Thymus (tissue), 11 donors: ENCODE data around the gene PLIN4. TPM values are rescaled to one million over a fixed set of nuclear protein-coding genes. Genes with fewer than 3 reads are reported as not detected.
"Not testable (repeated sequence)": the region's sequence is repeated elsewhere in the genome, so short reads cannot be mapped to it uniquely, and the experiment has no call there.

Source experiments
- DNase-seq, 9 donors: peaks; one replicate each; pipeline ENCODE4 v3.0.0-alpha.2; 2013; ENCODE audit warnings: low spot score in 9 of 9, low read depth in 6 of 9, missing footprints in 1 of 9
- H3K27ac ChIP-seq, 2 donors: one replicate each; pipeline ENCODE4 v1.5.1; 2013; ENCODE audit warnings: control low read depth in 1 of 2, low read depth in 1 of 2, low read length in 1 of 2, mild to moderate bottlenecking in 1 of 2, moderate library complexity in 1 of 2
- H3K27me3 ChIP-seq, 2 donors: one replicate each; pipeline ENCODE4 v1.5.1; 2013; ENCODE audit warnings: low read length in 1 of 2; ENCODE audit not compliant: control insufficient read depth in 2 of 2, insufficient read depth in 1 of 2
- H3K36me3 ChIP-seq, 2 donors: one replicate each; pipeline ENCODE4 v1.5.1; 2013; ENCODE audit warnings: low read length in 1 of 2, mild to moderate bottlenecking in 1 of 2, moderate library complexity in 1 of 2; ENCODE audit not compliant: control insufficient read depth in 2 of 2, insufficient read depth in 2 of 2
- H3K4me1 ChIP-seq, 2 donors: one replicate each; pipeline ENCODE4 v1.5.1; 2013; ENCODE audit warnings: low read length in 2 of 2; ENCODE audit not compliant: control insufficient read depth in 2 of 2, insufficient read depth in 2 of 2
- H3K4me3 ChIP-seq, 2 donors: one replicate each; pipeline ENCODE4 v1.5.1; 2013; ENCODE audit warnings: low read length in 2 of 2, control low read depth in 1 of 2, mild to moderate bottlenecking in 1 of 2
- H3K9me3 ChIP-seq, 2 donors: one replicate each; pipeline ENCODE4 v1.5.1; 2013; ENCODE audit warnings: low read length in 1 of 2, mild to moderate bottlenecking in 1 of 2; ENCODE audit not compliant: control insufficient read depth in 2 of 2, insufficient read depth in 1 of 2
- WGBS: extraction: QIAGEN DNeasy Blood & Tissue Kit; methylation state at CpG from one replicate; pipeline ENCODE4 v1.1.7; 2013; 5-methylcytosine and 5-hydroxymethylcytosine counted together
- polyA plus RNA-seq: library from polyadenylated mRNA; stranded (reverse); fragments of 200-250 nt; gene quantifications from one replicate; pipeline ENCODE4 v1.2.3, GENCODE V29; 2013
- total RNA-seq: library from RNA; stranded (reverse); fragments of 120-200 nt; gene quantifications from one replicate; pipeline ENCODE4 v1.2.4, GENCODE V29; 2013
- donor health status: healthy.

PLIN4 gene
- total and polyA plus RNA-seq, 2 donors: 0.19 to 2.3 TPM

DNA sequence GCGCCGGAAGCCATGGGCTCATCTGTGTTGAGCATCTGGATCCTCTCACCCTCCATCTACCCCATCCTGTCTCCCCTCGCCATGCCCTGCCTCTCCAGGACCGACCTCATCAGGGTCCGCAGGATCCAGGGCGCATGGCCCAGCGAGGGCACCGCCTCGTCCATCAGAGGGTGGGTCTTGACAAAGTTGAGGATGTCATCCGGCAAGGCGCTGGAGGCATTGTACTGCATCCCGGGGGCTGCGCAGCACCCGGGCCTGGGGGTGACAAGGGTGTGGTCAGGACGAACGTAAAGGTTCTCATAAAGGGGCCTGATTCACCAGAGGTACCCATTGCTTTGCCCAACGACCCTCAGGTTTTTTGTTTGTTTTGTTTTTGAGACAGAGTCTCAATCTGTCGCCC, 31.7 kb upstream of the PLIN4 start:
- 96% methylated on average over 18 of the region's 18 CpGs for WGBS
- DNase-seq: no peak
- H3K9me3 ChIP-seq: no peaks in the 10 kb centered on the region
- no peaks in the 10 kb centered on the region for H3K27me3 ChIP-seq
- H3K4me3 ChIP-seq: no peak overlapping the region
- no peaks in the 10 kb centered on the region for H3K4me1 ChIP-seq
- H3K36me3 ChIP-seq: no peaks in the 10 kb centered on the region
- no peak overlapping the region for H3K27ac ChIP-seq

DNA sequence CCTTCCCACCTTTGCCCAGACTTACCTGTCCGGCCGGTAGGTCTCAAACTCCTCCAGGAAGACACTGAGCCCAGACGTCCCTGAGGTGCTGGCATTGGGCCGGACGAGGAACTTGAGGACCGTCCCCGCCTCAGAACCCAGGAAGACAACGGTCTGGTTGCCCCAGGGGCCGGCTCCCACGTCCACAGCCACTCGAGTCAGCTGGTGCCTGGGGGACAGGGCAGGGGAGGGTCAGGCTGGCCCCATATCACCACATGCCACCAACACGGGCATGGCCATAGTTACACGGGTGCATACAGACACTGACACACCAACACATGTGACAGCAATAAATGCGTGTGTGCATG, 29.9 kb upstream of the PLIN4 start:
- 84% methylated on average over 14 of the region's 14 CpGs for WGBS
- Histone ChIP-seq H3K9me3 (no peaks in the 10 kb centered on the region), H3K4me3 (no peak overlapping the region), H3K36me3 (no peaks in the 10 kb centered on the region), H3K27ac (no peak overlapping the region), H3K27me3 (no peaks in the 10 kb centered on the region), H3K4me1 (no peaks in the 10 kb centered on the region)
- no peak for DNase-seq

DNA sequence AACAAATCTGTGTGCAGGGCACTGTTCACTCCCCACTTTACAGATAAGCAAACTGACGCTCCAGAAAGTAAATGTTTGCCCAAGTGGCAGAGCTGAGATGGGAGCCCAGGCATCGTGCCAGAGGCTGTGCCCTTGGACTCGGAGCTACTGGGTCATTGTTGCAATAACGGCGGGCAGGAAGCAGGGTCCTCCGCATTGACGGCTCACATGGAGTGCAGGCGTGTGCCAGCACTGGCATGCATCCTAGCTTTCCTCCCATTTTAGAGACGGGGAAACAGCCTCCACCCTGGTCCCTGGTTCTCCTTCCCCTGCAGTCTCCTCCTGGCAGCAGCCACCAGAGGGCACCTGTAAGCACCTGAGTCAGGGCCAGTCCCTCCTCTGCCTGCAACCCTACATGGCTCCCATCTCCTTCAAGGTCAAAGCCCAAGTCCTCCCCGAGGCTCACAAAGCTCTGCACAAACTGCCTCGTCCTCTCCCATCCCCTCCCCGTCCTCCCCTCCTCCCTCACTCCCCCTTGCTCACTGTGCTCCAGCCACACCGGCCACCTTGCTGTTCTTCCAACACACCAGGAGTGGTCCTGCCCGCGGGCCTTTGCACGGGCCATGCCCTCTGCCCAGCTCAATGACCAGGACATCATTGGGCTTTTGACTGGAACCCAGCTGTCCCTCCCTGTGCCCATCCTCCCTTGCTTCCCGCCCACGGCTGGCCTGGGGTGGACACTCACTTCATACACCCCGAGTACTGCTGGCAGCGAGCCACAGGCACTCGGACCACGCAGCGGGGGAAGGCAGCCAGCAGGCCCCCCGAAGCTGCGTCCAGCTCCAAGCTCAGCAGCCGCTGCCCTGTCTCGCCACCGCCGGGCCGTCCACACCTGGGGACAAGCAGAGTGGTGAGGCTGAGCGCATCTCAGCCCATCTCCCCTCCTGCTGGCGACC, 29.3 kb upstream of the PLIN4 start:
- Histone ChIP-seq H3K4me1 (no peaks in the 10 kb centered on the region), H3K9me3 (no peaks in the 10 kb centered on the region), H3K4me3 (no peak overlapping the region), H3K27ac (no peak overlapping the region), H3K36me3 (no peaks in the 10 kb centered on the region), H3K27me3 (no peaks in the 10 kb centered on the region)
- WGBS: 85% methylated on average over 31 of the region's 32 CpGs
- DNase-seq: no peak

DNA sequence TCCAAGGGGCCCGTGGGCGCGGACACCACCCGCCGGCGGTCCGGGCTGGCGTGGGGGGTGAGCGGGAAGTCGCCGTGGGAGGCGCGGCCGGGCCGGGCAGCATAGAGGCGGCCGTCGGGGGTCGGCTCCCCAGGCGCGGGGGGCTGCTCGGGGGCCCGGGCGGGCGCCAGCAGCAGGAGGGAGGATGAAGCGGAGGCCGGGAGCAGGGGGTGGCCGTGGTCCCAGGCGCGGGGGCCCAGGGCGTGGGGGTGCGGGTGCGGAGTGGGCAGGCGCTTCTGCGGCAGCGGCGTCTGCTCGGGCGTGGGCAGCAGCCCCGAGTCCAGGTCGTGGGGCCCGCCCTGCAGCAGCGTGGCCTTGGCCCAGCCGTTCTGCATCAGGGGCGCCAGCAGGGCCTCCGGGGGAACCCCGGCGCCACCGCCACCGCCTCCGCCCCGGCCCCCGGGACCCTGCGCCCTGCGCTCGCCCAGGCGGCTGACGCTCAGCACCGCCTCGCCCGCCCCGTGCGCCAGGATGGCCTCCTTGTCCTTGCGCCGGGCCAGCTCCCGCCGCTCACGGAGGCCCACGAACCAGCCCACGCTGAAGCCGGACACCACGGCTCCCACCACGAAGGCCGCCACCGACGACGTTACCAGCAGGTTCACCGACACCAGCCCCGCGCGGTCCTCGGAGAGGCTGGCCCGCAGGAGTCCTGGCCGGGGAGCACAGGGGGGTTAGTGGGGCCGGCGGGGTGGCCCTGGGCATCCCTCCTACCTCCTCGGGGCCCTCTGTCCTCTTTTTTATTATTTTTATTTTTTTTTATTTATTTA, 25.8 kb upstream of the PLIN4 start:
- Histone ChIP-seq H3K36me3 (no peaks in the 10 kb centered on the region), H3K9me3 (no peaks in the 10 kb centered on the region), H3K27ac (no peak overlapping the region), H3K4me1 (peaks cover 0 to 5% of the 10 kb centered on the region in 2 donors), H3K27me3 (no peaks in the 10 kb centered on the region), H3K4me3 (no peak overlapping the region)
- WGBS: 94% methylated on average over 87 of the region's 87 CpGs
- no peak for DNase-seq

DNA sequence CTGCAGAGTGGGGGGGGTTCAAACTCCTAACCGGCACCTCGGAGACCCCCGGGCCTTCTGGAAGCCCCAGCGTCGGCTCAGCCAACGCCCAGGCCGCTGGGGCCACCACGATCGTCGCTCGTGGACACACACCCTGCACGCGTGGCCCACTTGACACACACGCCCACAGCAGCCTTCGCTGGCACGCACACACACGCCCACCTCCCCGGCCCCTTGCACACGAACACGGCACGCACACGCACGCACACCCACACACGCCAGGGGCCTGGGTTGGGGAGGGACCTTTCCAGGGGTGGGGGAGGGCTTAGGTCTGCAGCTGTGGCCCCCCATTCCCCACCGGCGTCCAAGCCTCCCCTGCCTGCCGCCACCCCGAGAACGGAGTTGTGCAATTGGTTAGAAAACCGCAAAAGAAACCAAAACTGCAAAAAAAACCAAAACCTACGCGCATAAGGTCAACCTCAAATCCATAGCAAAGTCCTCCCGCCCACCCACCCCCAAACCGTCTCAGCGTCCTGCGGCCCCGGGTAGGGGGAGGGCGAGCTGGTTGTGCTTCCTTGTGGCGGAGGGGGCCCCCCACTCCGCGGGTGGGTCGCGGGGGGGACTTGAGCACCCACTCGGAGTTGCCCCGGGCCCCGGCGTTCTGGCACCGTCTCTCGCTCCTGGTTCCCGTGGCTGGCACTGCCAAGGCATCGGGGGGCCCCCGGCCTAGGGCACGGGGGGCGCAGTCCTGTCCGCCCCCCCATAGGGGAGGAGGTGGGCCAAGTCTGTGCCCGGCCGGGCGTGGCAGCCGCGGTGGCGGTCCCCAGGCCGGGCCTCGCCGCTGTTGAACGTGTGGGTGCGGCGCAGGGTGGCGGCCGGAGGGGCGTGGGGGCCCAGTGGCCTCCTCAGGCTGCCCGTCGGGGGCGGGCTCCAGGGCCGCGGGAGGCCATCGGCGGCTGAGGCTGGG, 24.9 kb upstream of the PLIN4 start:
- DNase-seq: no peak
- 85% methylated on average over 77 of the region's 77 CpGs for WGBS
- no peaks in the 10 kb centered on the region for H3K9me3 ChIP-seq
- peaks cover 0 to 5% of the 10 kb centered on the region in 2 donors for H3K4me1 ChIP-seq
- no peaks in the 10 kb centered on the region for H3K27me3 ChIP-seq
- H3K27ac ChIP-seq: no peak overlapping the region
- H3K4me3 ChIP-seq: no peak overlapping the region
- H3K36me3 ChIP-seq: no peaks in the 10 kb centered on the region

DNA sequence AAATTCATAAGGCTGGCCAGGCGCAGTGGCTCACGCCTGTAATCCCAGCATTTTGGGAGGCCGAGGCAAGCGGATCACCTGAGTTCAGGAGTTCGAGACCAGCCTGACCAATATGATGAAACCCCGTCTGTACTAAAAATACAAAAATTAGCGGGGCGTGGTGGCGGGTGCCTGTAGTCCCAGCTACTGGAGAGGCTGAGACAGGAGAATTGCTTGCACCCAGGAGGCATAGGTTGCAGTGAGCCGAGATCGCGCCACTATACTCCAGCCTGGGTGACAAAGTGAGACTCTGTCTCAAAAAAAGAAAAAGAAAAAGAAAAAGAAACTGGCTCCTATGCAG, 23.5 kb upstream of the PLIN4 start:
- 97% methylated on average over 12 of the region's 12 CpGs for WGBS
- not testable (repeated sequence) for H3K36me3 ChIP-seq, H3K4me3 ChIP-seq, DNase-seq, H3K4me1 ChIP-seq, H3K27ac ChIP-seq, H3K9me3 ChIP-seq, H3K27me3 ChIP-seq

DNA sequence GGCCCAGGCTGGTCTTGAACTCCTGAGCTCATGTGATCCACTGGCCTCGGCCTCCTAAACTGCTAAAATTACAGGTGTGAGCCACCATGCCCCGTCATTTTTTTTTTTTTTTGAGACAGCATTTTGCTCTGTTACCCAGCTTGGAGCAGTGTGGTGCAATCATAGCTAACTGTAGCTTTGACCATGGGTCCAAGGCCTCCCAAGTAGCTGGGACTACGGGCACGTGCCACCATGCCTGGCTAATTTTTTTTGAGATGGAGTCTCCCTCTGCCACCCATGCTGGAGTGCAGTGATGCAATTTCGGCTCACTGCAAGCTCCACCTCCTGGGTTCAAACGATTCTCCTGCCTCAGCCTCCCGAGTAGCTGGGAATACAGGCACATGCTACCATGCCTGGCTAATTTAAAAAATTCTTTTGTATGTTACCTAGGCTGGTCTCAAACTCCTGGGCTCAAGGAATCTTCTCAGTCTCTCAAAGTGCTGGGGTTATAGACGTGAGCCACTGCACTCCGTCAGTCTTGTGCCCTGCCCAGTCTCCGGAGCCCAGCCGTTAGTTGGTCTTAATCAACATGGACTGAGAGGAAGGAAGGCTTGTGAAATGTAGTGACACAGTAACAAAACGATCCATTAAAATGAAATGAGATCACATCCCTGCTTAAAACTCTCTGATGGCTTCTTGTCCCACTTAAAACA, 23.0 kb upstream of the PLIN4 start:
- Histone ChIP-seq H3K4me1 (peaks cover 0 to 5% of the 10 kb centered on the region in 2 donors), H3K36me3 (no peaks in the 10 kb centered on the region), H3K4me3 (no peak overlapping the region), H3K27ac (no peak overlapping the region), H3K9me3 (no peaks in the 10 kb centered on the region), H3K27me3 (peaks cover 0 to 2% of the 10 kb centered on the region in 2 donors)
- 93% methylated on average over 12 of the region's 12 CpGs for WGBS
- no peak for DNase-seq

DNA sequence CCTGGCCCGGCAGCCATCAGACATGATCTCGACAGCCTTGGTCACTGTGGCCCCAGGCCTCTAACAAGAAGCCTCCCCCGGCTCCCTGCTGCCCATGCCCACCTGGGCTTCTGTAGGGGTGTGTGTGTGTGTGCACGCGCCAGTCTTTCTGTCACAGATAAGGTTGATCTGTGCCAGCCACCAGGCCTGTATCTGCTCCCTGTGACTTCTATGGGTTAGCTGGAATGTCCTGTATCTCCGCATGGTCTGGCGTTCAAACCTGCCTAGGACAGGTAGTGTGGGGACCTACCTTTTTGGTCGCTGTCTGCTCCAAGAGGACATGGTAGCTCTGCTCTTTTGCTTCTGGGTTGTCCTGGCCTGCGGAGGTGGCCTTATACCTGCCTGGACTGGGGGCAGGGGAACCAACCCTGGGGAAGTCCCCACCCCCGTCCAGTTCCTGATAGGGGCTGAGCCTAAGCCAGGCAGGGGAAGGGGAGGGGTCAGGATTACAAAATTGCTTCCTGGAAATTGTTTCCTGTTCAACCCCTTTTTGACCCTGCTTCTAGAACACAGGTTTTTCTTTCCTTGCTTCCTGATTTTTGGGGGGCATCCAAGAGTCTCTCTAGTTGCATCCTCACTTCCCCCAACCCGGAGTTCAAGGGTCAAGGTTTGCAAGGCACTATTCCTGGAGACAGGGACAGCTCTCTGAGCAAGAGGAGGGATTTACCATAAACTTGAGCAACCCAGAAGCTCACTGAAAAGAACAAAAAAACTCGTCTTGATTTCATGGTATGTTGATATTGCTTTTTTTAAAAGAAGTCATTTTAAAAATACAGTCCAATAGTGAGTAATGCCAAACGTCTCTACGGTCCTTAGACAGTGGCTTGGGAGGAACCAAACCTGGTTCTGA, 21.7 kb upstream of the PLIN4 start, which contains the start of gene LRG1:
LRG1 (minus strand) TSS at position 344 of the 889 bp plus-strand sequence; CDS start at position 321, 23 bp downstream.
- no peak within 1 kb of the TSS for H3K4me3 ChIP-seq
- 72% methylated on average over 14 of the region's 14 CpGs for WGBS
- H3K4me1 ChIP-seq: peaks cover 0 to 10% of the 10 kb centered on the region in 2 donors
- no peak within 1 kb of the TSS for H3K27ac ChIP-seq
- H3K9me3 ChIP-seq: no peaks in the 10 kb centered on the region
- H3K36me3 ChIP-seq: no peaks in the 10 kb centered on the region
- peaks cover 4 to 14% of the 10 kb centered on the region in 2 donors for H3K27me3 ChIP-seq
- peak in 1 of 9 donors; percentile 25 for DNase-seq
